Erythroblast (primary cell): Measurements from ENCODE around the gene GPS2.

Source experiments
- GATA1 ChIP-seq: IDR thresholded peaks from 2 replicates; pipeline ENCODE4 v1.6.1; 2011; ENCODE audit warnings: low read depth, mild to moderate bottlenecking, control low read depth, low read length, moderate library complexity
- POLR2A ChIP-seq: IDR thresholded peaks from 2 replicates; pipeline ENCODE4 v1.6.1; 2011; ENCODE audit warnings: mild to moderate bottlenecking, low read length

DNA sequence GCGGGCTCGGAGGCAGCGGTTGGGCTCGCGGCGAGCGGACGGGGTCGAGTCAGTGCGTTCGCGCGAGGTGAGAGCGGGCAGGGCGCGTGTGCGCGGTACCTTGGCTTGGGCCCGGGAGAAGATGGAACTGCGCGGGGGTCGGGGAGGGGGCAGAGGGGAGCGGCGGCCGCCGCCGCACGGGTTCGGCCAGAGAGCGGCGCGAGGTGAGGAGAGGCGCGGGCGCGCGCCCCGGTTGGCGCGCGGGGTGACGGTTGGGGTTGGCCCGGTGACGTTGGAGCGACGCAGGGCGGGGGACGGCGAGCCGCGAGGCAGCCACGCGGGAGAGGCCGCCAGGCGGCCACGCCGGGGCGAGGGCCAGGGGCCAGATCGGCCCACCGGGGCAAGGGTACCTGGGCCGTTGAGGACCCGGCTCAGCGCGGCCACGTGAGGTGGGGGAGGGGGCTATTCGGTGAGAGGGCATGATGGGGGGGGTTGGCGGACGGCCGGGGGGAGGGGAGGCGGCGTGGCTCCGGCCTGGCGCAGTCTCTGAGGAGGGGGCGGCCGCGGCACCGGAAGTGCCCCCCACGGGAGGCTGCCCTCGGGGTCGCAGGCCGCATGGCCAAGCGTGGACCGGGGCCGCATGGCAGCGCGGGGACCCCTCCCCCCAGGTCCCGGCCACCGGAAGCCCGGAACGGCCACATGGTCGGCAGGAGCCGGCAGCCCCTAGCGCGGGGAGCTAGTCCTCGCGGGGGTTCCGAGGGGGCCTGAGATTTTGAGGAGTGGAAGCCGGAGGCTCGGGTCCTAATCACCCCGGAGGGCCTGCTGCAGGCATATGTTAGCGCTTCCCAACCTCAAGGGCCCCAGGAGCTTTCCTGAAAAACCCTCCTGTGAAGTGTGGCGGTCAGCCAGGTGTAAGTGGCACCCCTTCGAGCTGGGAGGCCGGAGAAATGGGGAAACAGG is 7.2 kb downstream of the GPS2 start:
- no peak for TF ChIP-seq POLR2A
- no peak for TF ChIP-seq GATA1
